PC-3 (cell line): ENCODE measurements around the gene UMAD1. TPM values are rescaled to one million over a fixed set of nuclear protein-coding genes. Genes with fewer than 3 reads are reported as not detected.

ENCODE experiments used
- ATAC-seq: fragments of 200-7000 bp; cut with Tn5 transposase; 2 replicates; pipeline ENCODE4 v1.9.1; 2020; ENCODE audit warnings: mild to moderate bottlenecking, moderate library complexity
- BruUV-seq: library from RNA; stranded (reverse); fragments of 400-500 nt; replicated peaks from 2 replicates; lab custom pipeline; 2021; lab: Mats Ljungman, UMichigan
- CTCF ChIA-PET: fragments of 300-600 bp; sonication (Branson Sonifier 250); formaldehyde crosslinking; loops from one replicate; lab custom pipeline; 2022; ENCODE audit warnings: antibody characterized with exemption; lab: Charles Lee
- POLR2A ChIA-PET: fragments of 300-600 bp; sonication (Branson Sonifier 250); formaldehyde crosslinking; loops from one replicate; lab custom pipeline; 2022; ENCODE audit warnings: antibody characterized with exemption; ENCODE audit not compliant: unreplicated experiment; lab: Charles Lee
- DNase-seq: peaks from one replicate; pipeline ENCODE4 v3.0.0-alpha.2; 2015
- H2AFZ ChIP-seq: fragments of 300-600 bp; sonication (generic); 2 replicates; pipeline ENCODE4 v1.6.0; 2016; ENCODE audit warnings: antibody characterized with exemption, low read length
- H3F3A ChIP-seq: fragments of 300-600 bp; sonication (generic); one replicate; pipeline ENCODE4 v1.6.0; 2017; ENCODE audit warnings: antibody characterized with exemption, low read length, control low read depth, mild to moderate bottlenecking; ENCODE audit not compliant: unreplicated experiment
- H3K27ac ChIP-seq: fragments of 300-600 bp; sonication (generic); 2 replicates; pipeline ENCODE4 v1.5.1; 2016; ENCODE audit warnings: mild to moderate bottlenecking, low read length
- H3K27me3 ChIP-seq: fragments of 300-600 bp; sonication (generic); 2 replicates; pipeline ENCODE4 v1.6.1; 2016; ENCODE audit warnings: low read length, mixed read lengths
- H3K36me3 ChIP-seq: fragments of 300-600 bp; sonication (generic); 2 replicates; pipeline ENCODE4 v1.6.1; 2016; ENCODE audit warnings: low read depth, mixed run types, low read length, mixed read lengths
- H3K4me1 ChIP-seq: fragments of 300-600 bp; sonication (generic); 2 replicates; pipeline ENCODE4 v1.5.1; 2016; ENCODE audit warnings: low read length; ENCODE audit not compliant: insufficient read depth
- H3K4me2 ChIP-seq: fragments of 300-600 bp; sonication (generic); 2 replicates; pipeline ENCODE4 v1.6.0; 2016; ENCODE audit warnings: low read length
- H3K4me3 ChIP-seq: fragments of 300-600 bp; sonication (generic); 2 replicates; pipeline ENCODE4 v1.5.1; 2016; ENCODE audit warnings: mild to moderate bottlenecking, low read length, mixed read lengths
- H3K79me2 ChIP-seq: fragments of 300-600 bp; sonication (generic); 2 replicates; pipeline ENCODE4 v1.6.1; 2017; ENCODE audit warnings: low read length, mixed read lengths
- H3K9ac ChIP-seq: fragments of 300-600 bp; sonication (generic); 2 replicates; pipeline ENCODE4 v1.6.0; 2016; ENCODE audit warnings: mild to moderate bottlenecking, low read length
- H3K9me2 ChIP-seq: fragments of 300-600 bp; sonication (generic); replicated peaks from 2 replicates; pipeline ENCODE4 v1.6.1; 2016; ENCODE audit warnings: mixed run types, low read length, mixed read lengths
- H3K9me3 ChIP-seq: fragments of 300-600 bp; sonication (generic); 2 replicates; pipeline ENCODE4 v1.6.1; 2016; ENCODE audit warnings: low read length, mixed read lengths
- H4K20me1 ChIP-seq: fragments of 300-600 bp; sonication (generic); 2 replicates; pipeline ENCODE4 v1.6.1; 2016; ENCODE audit warnings: low read length, mixed read lengths
- EZH2 ChIP-seq: fragments of 300-600 bp; sonication (generic); IDR thresholded peaks from one replicate; pipeline ENCODE4 v1.6.1; 2017; ENCODE audit warnings: antibody characterized with exemption, mild to moderate bottlenecking, low read length; ENCODE audit not compliant: unreplicated experiment
- EZH2phosphoT487 ChIP-seq: fragments of 300-600 bp; sonication (generic); IDR thresholded peaks from 2 replicates; pipeline ENCODE4 v1.6.1; 2018; ENCODE audit warnings: mild to moderate bottlenecking, antibody characterized with exemption, low read length, borderline replicate concordance
- intact Hi-C: fragments of 100-400 bp; cut with micrococcal nuclease; formaldehyde crosslinking; loops from 2 replicates; pipeline ENCODE4 v1.9.0; 2023
- total RNA-seq: library from RNA; depleted of rRNA; stranded (reverse); fragments of >200 nt; gene quantifications from 2 replicates; pipeline ENCODE4 v1.2.3, GENCODE V29; 2014
- TF ChIP-seq, protein P1 (sequence below): fragments of 300-600 bp; sonication (generic); conservative IDR thresholded peaks from 2 replicates; pipeline ENCODE4 v1.5.1; 2017; ENCODE audit warnings: antibody characterized with exemption, low read depth, mild to moderate bottlenecking, low read length

UMAD1 gene
- total RNA-seq, 1 experiment from 2014 or later = 8.9 TPM

DNA sequence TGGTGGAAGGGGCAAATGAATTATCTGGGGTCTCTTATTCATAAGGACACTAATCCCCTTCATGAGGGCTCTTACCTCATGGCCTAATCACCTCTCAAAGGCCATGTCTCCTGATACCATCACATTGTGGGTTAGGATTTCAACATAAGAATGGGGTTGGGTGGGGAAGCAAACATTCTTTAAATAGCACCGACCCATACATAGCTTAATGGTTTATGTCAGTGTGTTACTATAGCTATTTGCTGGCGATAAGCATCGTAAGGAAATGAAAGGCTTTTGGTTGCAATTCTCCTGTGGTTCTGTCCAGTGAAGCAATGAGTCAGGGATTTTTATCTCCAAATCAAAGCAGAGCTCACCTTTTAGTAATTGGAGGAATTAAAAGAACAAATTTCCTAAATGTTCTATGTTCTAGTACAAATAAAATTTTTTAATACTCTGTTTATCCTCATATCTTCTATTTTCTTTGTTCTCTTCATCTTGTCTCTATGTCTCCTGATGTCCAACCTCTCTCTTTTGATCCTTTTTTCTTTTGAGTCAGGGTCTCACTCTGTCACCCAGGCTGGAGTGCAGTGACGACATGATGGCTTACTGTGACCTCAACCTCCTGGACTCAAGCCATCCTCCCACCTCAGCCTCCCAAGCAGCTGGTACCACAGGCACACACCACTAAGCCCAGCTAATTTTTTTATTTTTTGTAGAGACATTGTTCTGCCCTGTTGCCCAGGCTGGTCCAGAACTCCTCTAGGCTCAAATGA, 271.0 kb downstream of the UMAD1 start:
- Histone ChIP-seq H3K36me3 (no peaks in the 10 kb centered on the region), H3K27ac (peak overlapping the region; percentile 70), H3K4me3 (no peak overlapping the region), H3K27me3 (no peaks in the 10 kb centered on the region), H3F3A (no peaks in the 10 kb centered on the region), H3K9me3 (no peaks in the 10 kb centered on the region), H3K4me1 (peaks cover 34% of the 10 kb centered on the region), H3K79me2 (no peaks in the 10 kb centered on the region), H3K4me2 (peak overlapping the region; percentile 12), H3K9ac (peak overlapping the region; percentile 14; the same call in 1 of the 2 replicates), H4K20me1 (no peaks in the 10 kb centered on the region), H3K9me2 (no peaks in the 10 kb centered on the region), H2AFZ (no peak overlapping the region)
- intact Hi-C loops = loop anchor here (5.0 kb wide), 1 partner anchor 46 kb away; no protein-coding TSS in a partner anchor
- ATAC-seq (peak; percentile 81), DNase-seq (peak; percentile 87)
- TF ChIP-seq EZH2 (no peak), EZH2phosphoT487 (no peak)
- TF ChIP-seq, protein P1, sequence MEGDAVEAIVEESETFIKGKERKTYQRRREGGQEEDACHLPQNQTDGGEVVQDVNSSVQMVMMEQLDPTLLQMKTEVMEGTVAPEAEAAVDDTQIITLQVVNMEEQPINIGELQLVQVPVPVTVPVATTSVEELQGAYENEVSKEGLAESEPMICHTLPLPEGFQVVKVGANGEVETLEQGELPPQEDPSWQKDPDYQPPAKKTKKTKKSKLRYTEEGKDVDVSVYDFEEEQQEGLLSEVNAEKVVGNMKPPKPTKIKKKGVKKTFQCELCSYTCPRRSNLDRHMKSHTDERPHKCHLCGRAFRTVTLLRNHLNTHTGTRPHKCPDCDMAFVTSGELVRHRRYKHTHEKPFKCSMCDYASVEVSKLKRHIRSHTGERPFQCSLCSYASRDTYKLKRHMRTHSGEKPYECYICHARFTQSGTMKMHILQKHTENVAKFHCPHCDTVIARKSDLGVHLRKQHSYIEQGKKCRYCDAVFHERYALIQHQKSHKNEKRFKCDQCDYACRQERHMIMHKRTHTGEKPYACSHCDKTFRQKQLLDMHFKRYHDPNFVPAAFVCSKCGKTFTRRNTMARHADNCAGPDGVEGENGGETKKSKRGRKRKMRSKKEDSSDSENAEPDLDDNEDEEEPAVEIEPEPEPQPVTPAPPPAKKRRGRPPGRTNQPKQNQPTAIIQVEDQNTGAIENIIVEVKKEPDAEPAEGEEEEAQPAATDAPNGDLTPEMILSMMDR = no peak
- CTCF ChIA-PET = interaction anchor here (0.6 kb wide), 1 partner anchor 55 kb away, joined by 4 read pairs; no protein-coding TSS in a partner anchor
- TSS peak; percentile 26 for BruUV-seq
- POLR2A ChIA-PET = interaction anchor here (0.6 kb wide), 2 partner anchors 46 to 58 kb away, joined by 6 to 7 read pairs; no protein-coding TSS in a partner anchor

DNA sequence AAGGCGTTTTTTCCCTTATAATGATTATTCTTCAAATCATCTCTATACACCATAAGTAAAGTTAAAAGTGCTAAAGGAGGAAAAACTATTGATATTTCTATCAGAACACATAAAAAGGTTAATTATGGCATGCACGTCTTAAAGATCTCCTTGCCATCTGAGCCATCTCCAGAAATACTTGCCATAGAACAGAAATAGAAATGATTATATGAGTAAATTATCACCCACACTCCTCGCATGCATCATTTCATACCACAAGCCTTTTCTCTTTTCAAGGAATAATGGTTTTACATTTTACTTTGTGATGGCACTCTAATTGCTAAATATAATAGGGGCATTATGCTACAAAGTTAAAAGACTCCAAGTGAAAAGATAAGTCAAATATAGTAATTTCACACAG, 272.4 kb downstream of the UMAD1 start:
- ChIA-PET POLR2A (no interaction called here), CTCF (no interaction called here)
- no TSS peak for BruUV-seq
- Histone ChIP-seq H3F3A (no peaks in the 10 kb centered on the region), H3K79me2 (no peaks in the 10 kb centered on the region), H4K20me1 (no peaks in the 10 kb centered on the region), H3K9me2 (no peaks in the 10 kb centered on the region), H3K27ac (no peak overlapping the region), H3K4me1 (peaks cover 34% of the 10 kb centered on the region), H3K4me2 (no peak overlapping the region), H3K27me3 (no peaks in the 10 kb centered on the region), H2AFZ (no peak overlapping the region), H3K9me3 (no peaks in the 10 kb centered on the region), H3K4me3 (no peak overlapping the region), H3K36me3 (no peaks in the 10 kb centered on the region), H3K9ac (no peak overlapping the region)
- ATAC-seq (no peak), DNase-seq (no peak)
- intact Hi-C loops = loop anchor here (5.0 kb wide), 1 partner anchor 44 kb away; no protein-coding TSS in a partner anchor
- no peak for TF ChIP-seq EZH2
- no peak for TF ChIP-seq EZH2phosphoT487
- TF ChIP-seq, protein P1 = no peak

DNA sequence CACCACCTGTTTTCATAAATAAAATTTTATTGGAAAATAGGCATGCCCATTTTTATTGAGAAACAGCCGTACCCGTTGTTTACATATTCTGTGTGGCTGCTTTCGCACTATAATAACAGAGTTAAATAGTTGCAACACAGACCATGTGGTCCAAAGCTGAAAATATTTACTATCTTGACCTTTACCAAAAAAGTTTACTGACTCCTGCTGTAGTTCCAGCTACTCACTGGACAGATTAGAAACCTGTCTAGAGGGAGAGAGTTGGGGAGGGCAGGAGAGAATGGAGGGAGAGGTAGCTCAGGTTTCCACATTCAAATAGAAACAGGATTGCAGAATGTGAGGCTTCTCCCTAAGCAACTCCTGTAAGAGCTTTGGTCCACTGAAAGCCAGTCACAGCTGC, 273.0 kb downstream of the UMAD1 start:
- Histone ChIP-seq H3K9ac (no peak overlapping the region), H3K27ac (no peak overlapping the region), H3K27me3 (no peaks in the 10 kb centered on the region), H3K9me3 (no peaks in the 10 kb centered on the region), H3K9me2 (no peaks in the 10 kb centered on the region), H3K4me2 (0 out of 2 replicates have a peak overlapping the region, but pooled peaks have one; percentile 8), H3K4me1 (peaks cover 34% of the 10 kb centered on the region), H3K36me3 (no peaks in the 10 kb centered on the region), H3F3A (no peaks in the 10 kb centered on the region), H4K20me1 (no peaks in the 10 kb centered on the region), H3K79me2 (no peaks in the 10 kb centered on the region), H2AFZ (no peak overlapping the region), H3K4me3 (no peak overlapping the region)
- POLR2A ChIA-PET = no interaction called here
- no TSS peak for BruUV-seq
- DNase-seq = peak; percentile 23
- ATAC-seq = no peak
- intact Hi-C loops = loop anchor here (5.0 kb wide), 1 partner anchor 44 kb away; no protein-coding TSS in a partner anchor
- TF ChIP-seq EZH2phosphoT487 (no peak), EZH2 (no peak)
- TF ChIP-seq, protein P1 = no peak
- CTCF ChIA-PET = no interaction called here
